Measurements from ENCODE around the gene ISG15. TPM values are rescaled to one million over a fixed set of nuclear protein-coding genes. Genes with fewer than 3 reads are reported as not detected.
"Not testable (repeated sequence)": the region's sequence is repeated elsewhere in the genome, so short reads cannot be mapped to it uniquely, and the experiment has no call there.

Gene ISG15
- total RNA-seq, 1 donor from 2014 or later, result 148 TPM

DNA sequence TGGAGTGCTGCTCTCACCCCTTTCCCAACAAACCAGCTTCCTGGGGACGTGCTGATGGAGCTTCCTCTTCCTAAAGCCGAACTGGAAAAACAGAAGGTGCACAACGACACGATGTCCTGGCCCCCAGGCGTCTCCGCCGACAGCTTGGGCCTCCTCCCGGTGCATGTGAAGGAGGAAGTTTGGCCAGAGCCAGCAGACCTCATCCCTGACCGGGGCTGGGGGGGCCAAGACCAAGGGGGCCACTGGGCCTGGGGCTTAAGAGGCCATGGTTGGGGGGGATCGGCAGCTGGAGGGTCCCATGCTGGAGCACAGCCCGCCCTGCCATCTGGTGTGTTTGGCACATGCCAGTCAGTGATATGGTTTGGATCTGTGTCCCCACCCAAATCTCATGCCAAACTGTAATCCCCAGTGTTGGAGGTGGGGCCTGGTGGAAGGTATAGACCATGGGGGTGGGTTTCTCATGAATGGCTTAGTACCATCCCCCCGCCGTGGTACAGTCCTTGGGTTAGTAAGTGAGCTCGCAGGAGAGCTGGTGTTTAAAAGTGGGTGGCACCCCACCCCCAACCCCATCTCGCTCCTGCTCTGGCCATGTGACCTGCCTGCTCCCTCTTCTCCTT lies 19.8 kb upstream of the ISG15 start:
- no peak for DNase-seq (ENCODE audit: low read depth)

DNA sequence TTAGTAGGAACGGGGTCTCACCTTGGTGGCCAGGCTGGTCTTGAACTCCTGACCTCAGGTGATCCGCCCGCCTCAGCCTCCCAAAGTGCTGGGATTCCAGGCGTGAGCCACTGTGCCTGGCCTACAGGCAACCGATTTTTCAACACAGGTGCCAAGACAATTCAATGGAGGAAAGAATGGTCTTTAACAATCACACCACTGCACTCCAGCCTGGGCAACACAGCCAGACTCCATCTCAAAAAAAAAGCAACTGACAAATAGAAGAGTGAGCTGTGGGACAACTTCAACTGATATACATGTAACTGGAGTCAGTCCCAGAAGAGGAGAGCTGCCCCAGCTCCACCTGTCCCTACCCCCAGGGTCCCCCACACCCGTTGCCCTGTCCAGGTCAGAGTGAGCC lies 18.8 kb upstream of the ISG15 start:
- not testable (repeated sequence) for DNase-seq (ENCODE audit: low read depth)

DNA sequence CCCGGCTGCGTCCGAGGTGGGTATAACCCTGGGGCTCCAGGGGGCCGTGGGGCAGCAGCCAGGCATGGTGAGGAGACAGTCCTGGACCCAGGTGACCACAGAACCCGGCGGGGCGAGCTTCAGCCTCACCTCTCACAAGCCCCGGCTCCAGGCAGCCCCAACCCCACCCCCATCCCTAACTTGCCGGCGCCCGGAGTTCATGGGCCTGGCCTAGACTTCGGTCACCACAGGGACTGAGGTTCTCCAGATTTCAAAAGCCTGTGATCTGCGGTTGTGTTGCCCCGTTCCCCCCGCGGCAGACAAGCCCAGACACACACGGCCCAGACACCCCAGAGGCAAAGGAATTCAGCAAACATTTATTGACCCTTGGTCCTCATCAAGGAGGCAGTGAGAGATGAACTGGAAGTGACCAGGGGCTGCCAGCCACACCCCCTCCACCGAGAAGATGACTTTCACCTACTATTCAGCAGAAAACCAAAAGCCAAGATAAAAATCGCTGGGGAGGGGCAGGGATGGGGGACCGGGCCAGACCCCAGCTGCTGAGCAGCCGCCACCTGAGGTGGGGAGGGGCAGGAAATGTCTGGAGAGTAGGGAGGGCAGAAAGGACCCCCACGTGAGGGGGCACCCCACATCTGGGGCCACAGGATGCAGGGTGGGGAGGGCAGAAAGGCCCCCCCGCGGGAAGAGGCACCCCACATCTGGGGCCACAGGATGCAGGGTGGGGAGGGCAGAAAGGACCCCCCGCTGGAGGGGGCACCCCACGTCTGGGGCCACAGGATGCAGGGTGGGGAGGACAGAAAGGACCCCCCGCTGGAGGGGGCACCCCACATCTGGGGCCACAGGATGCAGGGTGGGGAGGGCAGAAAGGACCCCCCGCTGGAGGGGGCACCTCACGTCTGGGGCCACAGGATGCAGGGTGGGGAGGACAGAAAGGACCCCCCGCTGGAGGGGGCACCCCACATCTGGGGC lies 17.3 kb upstream of the ISG15 start:
- no peak for DNase-seq (ENCODE audit: low read depth)

DNA sequence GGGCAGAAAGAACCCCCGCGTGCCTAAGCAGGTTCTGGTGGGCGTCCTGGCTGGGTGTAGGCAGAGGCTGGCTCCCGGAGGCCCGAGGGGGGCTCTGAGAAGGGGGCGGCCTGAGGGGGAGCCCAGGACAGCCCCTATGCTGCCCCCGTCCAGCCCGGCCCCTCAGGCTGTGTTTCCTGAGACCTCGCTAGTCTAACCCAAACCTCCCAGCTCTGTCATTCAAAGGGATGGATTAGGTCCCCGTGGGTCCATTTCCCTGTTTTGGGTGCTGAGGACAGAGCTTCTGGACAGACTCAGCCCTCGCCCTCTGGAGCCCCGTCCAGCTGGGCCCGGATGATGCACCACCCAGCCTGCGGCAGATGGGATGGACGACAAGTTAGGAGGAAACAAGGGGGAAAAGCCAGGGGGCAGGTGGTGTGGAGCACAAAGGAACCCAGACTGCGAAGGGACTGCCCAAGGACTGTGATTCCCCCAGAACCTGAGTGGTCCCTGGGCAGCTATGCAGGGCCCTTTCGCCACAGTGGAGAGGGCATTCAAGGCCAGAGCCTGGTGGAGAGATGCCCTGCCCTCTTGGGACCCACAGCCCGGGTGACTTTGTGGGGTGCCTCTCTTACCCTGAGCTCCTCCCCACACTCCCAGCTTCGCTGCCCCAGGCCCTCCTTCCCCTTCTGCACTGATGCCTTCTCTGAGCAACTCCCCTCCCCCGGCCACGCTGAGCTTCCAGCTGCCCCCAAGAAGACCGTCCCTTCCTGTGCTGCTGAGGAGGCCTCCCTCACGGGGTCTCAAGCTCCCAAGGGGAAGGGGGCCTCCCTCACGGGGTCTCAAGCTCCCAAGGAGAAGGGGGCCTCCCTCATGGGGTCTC lies 16.2 kb upstream of the ISG15 start:
- no peak for DNase-seq (ENCODE audit: low read depth)

DNA sequence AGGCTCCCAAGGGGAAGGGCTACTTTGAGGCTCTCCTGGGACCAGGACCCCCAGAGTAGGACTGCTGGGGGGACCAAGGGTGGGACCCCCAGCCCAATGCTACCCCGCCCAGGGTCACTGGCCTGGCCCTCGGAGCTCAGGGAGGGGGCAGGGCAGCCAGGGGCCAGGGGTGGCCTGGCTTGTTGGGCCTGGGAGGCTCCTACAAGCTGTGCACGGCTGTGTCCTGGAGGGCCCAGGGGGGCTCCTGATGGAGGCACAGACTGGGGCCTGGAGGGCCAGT lies 15.6 kb upstream of the ISG15 start:
- DNase-seq (ENCODE audit: low read depth), result no peak

DNA sequence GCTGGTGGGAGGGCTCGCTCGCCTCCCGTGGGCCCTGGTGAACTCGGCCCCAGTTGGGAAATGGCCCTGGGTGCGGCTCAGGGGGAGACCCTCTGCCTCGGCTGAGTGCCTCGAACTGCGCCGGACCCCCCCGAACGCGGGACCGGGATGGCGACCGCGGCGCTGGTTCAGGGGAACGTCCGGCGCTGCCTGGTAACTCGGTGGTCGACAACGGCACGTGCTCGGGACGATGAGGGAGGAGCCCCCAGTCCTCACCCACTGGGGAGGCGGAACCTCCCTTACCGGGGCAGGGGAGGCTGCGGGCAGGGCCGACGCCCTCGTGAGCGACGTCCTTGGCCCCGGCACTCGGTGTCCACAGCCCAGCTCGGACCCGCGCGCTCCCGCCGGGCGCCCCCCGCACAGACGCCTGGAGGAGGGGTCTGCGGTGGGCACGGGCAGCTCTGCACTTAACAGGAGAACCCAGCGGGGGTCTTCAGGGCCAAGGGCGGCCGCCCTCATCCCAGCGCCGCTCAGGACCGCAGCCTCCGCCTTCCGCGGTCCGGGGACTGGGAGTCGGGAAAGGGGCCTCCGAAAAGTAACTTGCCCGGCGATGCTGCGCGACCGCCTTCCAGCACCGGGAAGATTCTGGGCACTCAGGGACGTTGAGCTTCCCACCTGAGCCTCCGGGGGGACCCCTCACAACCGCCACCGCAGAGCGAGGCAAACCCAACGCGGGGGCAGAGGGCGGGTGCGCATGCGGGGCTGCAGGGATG lies 15.1 kb upstream of the ISG15 start:
- DNase-seq (ENCODE audit: low read depth), result no peak

DNA sequence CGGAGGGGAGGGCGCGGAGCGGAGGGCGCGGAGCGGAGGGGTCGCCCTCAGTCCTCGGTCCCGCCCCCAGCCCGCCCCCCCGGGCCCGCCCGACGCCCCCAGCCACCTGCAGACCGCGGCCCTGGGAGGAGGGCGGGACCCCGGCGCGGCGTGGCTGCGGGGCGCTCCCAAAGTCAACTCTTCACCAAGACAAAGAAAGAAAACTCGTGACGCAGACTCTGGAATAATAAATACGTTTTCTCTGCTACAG lies 14.6 kb upstream of the ISG15 start:
- DNase-seq (ENCODE audit: low read depth), result no peak

DNA sequence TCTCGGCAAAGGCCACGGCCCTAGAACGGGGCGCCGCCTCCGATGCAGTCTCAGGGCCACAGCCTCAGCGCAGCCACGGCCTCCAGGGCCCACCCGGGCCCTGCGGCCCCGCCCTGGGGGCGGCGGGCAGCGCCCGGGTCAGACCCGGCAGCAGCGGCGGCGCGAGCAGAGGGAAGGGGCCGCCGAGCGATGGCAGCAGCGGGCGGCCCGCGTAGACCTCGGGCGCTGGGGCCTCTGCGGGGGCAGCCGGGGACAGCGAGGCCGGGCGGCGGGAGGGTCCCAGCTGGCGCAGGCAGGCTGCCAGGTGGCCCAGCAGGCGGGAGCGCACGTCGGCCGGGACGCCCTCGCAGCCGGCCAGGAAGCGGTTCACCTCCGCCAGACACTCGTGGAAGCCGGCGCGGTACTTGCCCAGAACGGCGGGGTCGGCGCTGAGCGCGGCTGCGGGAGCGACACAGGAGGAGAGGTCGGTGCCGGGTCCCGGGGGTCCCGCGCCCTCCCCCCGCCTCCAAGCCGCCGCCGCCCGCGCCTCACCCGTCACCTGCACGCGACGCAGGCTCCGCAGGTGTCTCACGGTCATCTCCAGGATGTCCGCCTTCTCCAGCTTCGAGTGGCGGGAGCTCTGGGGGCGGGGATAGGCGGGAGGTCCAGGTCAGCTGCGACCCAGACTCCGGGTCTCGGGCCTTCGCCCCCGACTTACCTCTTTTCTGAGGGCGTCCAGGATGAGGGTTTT lies 14.1 kb upstream of the ISG15 start:
- peak; percentile 60 for DNase-seq (ENCODE audit: low read depth)

DNA sequence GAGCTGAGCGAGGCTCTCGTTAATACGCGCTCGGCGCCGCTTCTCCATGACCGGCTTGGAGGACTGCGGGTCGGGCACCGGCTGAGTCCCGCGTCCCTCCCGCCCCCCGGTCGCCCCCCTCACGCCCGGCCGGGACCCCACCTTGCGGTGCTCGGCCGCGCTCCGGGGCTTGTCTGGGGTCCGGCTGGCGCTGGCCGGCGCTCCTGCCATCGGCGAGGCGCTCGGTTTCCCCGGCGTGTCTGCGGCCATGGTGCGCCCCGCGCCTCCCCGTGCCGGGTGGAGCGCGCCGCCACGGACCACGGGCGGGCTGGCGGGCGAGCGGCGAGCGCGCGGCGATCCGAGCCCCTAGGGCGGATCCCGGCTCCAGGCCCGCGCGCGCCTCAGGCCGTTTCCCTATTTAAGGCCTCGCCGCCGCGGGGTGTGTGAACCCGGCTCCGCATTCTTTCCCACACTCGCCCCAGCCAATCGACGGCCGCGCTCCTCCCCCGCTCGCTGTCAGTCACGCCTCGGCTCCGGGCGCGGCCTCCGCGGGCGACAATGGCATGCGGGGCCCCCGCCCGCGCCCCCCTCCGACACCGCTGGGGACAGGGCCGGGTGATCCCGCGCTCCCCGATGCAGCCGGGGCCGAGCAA lies 13.5 kb upstream of the ISG15 start, which contains the start of gene HES4:
Gene HES4 (minus strand): TSS at position 373 of the 632 bp plus-strand sequence. CDS start 124 bp downstream, at position 249.
- peak; percentile 93 for DNase-seq (ENCODE audit: low read depth)

DNA sequence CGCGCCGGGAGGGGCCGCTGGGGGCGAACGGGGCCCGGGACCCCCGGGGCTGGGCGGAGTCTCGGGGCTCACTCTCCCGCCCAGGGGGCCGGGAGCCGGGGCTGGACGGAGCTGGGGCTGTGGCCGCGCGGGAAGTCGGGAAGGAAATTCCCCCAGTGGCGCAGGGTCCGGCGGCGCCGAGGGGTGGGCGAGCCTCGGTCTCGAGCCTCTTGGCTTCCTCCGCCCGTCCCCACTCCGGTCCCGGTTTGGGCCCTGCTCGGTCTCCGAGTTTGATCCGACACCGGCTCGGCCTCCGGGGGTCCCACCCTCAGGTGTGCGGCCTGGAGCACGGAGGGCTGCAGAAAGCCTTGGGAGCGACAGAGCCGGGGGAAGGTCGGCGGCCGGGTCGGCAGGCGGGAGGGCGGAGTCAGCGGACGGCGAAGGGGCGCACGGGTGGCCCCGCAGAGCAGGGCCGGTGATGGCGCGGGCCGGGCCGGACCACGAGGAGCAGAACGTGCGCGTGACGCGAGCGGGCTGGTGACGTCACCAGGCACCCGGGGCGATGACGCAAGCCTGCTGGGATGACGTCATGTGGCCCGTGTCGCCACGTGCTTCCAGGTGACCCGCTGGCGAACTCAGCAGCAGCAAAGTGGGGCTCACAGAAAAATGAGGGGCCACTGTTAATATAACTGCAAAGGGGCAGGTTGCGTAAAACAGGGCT lies 12.8 kb upstream of the ISG15 start:
- peak; percentile 69 for DNase-seq (ENCODE audit: low read depth)

DNA sequence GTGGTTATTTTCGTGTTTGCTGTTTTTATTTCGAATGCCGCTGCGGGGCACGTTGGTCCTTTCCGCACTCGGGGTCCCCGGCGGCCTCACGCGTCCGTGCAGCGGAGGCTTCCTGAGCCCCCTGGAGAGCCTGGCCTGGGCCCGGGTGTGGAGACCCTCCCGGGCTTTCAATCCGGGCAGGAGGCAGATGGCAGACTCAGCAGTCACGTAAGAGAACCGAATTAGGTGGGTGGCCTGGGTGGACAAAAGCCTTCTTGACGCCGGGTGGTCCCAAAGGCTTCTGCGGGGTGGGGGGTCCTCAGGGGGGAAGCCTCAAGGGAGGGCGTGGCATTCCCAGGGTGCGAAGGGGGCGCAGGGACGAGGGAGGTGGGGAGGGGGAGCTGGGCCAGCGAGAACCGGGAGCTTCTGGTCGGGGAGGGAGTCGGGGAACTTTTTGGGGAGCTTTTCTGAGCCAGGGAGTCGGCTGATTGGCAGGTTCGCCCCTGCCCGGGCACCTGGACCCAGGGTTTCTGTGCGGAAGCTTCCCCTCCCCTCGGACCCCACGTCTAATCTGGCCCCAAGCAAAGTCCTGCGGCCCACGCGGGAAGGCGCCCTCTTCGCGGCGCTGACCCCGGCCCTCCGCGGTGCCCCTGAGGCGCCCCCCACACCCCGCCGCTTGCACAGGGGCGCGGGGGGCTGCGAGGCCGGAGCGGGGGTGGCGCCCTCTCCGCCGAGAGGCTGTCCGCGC lies 12.1 kb upstream of the ISG15 start:
- DNase-seq (ENCODE audit: low read depth), result no peak

DNA sequence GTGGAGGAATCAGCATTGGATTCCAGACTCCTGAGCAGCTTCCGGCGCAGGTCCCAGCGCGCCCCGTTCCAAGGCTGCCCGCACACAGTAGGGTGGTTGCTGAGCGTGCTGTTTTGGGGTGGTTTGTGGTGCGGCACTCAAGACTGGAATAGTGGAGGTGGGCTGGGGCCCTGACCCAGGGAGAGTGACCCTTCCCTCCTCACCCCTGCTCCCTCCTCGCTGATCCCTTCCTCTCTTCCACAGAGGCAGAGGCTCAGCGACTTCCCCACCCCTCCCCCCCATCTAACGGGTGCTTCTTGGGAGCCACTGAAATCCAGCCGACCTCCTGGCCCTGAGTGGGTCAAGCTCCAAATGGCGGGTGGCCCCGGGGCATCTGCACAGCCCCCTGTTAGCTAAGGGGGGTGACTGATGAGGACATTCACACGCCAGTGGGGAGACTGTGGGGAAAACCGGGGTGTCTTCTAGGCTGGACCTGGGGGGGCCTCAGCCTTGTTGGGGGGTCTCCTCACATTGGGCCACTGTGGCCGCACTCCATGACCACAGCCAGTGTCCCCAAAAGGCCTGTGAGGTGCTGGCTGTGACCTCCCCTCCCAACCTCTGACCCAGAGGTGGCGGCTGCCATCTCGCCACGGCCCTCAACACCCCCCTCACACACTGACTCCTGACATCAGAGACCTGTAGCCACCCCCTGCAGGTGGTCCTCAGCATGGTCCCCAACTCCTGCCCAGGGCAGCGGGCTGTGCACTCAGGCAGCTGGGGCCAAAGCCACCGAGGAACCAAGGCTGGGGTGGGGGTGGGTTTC lies 9.5 kb upstream of the ISG15 start:
- no peak for DNase-seq (ENCODE audit: low read depth)

DNA sequence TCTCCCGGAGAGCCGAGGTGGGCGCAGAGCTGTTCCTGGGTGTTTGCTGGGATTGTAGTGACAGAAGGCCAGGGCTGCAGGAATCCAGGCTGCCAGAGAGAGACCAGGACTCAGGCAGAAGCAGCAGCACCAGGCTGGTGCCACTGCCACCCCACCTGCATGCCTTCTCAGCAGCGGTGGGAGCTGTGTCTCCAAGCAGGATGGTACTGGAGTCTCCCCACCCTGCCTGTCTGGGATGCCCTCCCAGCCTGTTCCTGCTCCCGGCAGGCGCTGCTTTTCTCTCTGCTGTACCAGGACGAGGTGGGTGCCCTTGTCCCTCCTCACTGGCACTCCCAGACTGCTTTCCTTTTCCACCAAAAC lies 8.9 kb upstream of the ISG15 start:
- DNase-seq (ENCODE audit: low read depth), result no peak

DNA sequence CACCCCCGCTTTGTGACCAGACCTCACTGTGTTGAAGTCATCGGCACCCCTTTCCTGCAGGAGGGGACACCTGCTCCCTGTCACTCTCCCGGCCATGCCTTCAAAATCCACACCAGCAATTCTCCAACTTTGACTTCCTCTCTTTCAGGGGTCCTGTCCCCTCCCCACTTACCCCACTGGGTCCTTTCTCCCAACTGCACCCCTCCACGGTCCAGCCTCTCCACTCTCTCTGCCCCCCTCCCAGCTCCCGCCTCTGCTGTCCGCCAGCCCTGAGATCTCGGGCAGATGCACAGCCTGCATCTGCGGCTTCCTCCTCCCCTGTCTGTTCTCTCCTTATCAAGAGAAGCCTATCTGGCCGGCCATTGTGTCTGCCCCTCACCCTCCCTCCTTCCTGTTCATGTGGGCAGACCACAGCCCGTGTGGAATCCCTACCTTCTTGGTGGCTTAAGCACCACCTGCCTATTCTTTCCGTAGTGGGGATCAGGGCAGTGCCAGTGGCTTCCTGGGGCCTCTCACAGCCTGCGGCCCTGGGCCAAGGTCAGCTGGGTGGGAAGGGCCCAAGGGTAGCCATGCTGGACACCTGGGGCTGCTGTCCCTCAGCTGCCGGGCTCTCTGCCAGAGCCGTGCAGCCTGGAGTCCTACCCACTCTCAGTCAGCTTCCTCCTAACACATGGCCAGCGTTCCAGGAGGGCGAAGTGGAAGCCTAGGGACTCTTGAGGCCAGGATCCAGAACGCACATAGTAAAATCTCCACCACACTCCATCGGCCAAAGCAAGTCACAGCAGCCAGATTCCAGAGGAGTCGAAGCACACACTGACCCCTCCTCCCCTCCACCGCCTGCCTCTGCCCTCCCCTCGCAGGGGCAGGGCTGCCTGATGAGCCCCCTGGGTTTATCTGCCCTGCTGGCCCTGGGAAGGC lies 8.3 kb upstream of the ISG15 start:
- DNase-seq (ENCODE audit: low read depth), result peak; percentile 95

DNA sequence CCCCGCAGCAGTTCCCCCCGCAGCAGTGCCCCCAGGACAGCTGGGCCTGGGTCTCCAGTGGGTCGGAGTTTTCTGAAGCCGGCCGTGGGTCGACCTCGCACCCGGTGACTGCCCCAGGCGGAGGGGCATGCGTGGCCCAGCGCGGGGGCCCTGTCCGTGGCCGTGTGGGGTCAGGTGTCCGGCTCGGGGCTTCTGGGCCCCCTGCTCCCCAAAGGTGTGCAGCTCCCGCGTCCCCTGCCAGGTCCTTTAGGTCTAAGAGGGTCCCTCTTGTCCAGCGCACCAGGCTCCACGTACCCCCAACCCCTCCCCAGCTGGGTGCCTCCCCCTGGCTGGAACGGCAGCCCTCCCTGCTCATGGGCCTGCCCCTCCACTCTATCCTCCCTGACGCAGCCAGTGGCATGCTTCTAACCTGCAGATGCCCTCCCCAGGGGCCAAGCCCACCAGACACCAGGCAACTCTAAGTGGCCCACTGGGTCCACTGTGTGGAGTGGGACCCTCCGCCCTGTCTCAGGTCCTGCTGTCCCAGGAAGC lies 7.5 kb upstream of the ISG15 start:
- DNase-seq (ENCODE audit: low read depth), result no peak

DNA sequence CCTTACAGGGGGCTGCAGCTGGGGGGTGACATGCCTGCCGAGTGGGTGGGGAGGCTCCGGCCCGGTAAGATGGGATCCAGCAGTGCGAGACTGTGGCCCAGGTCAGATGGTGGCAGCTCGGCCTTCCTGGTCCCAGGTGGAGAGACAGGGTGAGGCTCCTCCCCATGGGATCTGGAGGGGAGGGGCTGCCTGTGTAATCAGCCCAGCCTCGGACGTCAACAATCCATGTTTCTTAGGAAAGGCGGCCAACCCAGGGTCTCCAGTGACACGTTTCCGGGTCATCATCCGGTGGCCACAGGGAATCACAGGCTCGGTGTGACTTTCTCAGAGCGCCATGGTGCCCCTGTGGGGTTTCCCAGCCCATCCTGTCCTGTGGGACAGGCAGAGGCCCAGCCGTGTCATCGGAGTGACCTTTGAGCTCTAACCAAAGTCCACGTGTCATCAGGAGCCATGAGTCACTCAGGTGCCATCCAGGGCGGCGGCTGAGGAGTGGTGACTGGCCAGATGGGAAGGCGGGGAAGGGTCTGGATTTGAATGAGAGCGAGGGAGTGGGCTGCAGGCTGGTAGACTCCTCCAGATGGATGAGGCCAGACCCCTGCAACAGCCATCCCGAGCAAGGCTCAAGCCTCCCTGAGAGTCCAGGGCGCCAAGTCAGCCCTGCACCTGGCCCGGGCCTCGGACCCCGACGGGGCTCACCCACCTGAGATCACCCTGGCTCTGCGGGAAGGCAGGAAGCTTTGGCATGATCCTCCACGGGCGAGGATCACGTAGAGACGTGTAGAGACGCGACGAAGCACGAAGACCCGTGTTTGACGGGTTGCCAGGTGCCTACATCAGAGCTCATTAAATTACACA lies 6.8 kb upstream of the ISG15 start:
- DNase-seq (ENCODE audit: low read depth), result no peak
